HepG2 (cell line): ENCODE results near the gene ZFP69. TPM values are rescaled to one million over a fixed set of nuclear protein-coding genes. Genes with fewer than 3 reads are reported as not detected.

Source experiments
- GATAD1 ChIP-seq: IDR thresholded peaks from 2 replicates; pipeline ENCODE4 v1.6.1; 2016; ENCODE audit warnings: missing genetic modification reagents, missing compliant biosample characterization
- HNF1A ChIP-seq, 2 experiments: sonication (generic) in 1 of 2; formaldehyde crosslinking in 1 of 2; IDR thresholded peaks; 2 replicates each; pipeline versions ENCODE4 v1.4.0 to v1.6.1; 2016 to 2020; ENCODE audit warnings: borderline replicate concordance in 1 of 2, low read depth in 1 of 2, mild to moderate bottlenecking in 1 of 2, missing genetic modification reagents in 1 of 2
- HNRNPH1 ChIP-seq: fragments of 200-400 bp; formaldehyde crosslinking; optimal IDR thresholded peaks from 2 replicates; pipeline ENCODE3; 2017; ENCODE audit warnings: mild to moderate bottlenecking, low read depth, low read length
- IKZF5 ChIP-seq: IDR thresholded peaks from 2 replicates; pipeline ENCODE4 v1.6.1; 2018; ENCODE audit warnings: missing genetic modification reagents, mild to moderate bottlenecking, missing compliant biosample characterization
- MIXL1 ChIP-seq: IDR thresholded peaks from 2 replicates; pipeline ENCODE4 v1.6.1; 2016
- TEAD3 ChIP-seq: optimal IDR thresholded peaks from 2 replicates; pipeline ENCODE3; 2016; ENCODE audit warnings: borderline replicate concordance
- YEATS2 ChIP-seq: sonication (generic); formaldehyde crosslinking; IDR thresholded peaks from 2 replicates; pipeline ENCODE4 v1.4.0; 2020; ENCODE audit warnings: missing genetic modification reagents, borderline replicate concordance
- ZBED4 ChIP-seq: sonication (generic); formaldehyde crosslinking; IDR thresholded peaks from 2 replicates; pipeline ENCODE4 v1.4.0; 2020; ENCODE audit warnings: missing genetic modification reagents, borderline replicate concordance
- ZNF10 ChIP-seq: sonication (generic); formaldehyde crosslinking; IDR thresholded peaks from 2 replicates; pipeline ENCODE4 v1.4.0; 2020; ENCODE audit warnings: mild to moderate bottlenecking, low read depth, missing genetic modification reagents, borderline replicate concordance
- ZNF354B ChIP-seq: sonication (generic); formaldehyde crosslinking; IDR thresholded peaks from 2 replicates; pipeline ENCODE4 v1.8.0; 2022; ENCODE audit warnings: mild to moderate bottlenecking, missing genetic modification reagents
- polyA plus RNA-seq, 8 experiments: library from polyadenylated mRNA; depleted of rRNA in 3 of 8; stranded (reverse) in 7 of 8; unstranded in 1 of 8; fragments of >200 nt; fragmentation: Illumina TruSeq in 4 of 8; extraction: Trizol in 4 of 8; gene quantifications; 2 replicates each; pipeline versions ENCODE4 v1.2.1 to v1.2.3, GENCODE V29; 2011 to 2016; ENCODE audit warnings: low read depth in 4 of 8, missing spikeins in 1 of 8, mixed read lengths in 1 of 8; ENCODE audit not compliant: insufficient read depth in 1 of 8
- total RNA-seq, 5 experiments: library from RNA; depleted of rRNA; stranded (reverse); fragments of >200 nt; fragmentation: Illumina TruSeq; extraction: Trizol; gene quantifications; 2 replicates each; pipeline ENCODE4 v1.2.3, GENCODE V29; 2016; ENCODE audit warnings: low read depth in 1 of 5
- TF ChIP-seq, protein P1 (sequence below): sonication (generic); formaldehyde crosslinking; IDR thresholded peaks from 2 replicates; pipeline ENCODE4 v1.4.0; 2020; ENCODE audit warnings: mild to moderate bottlenecking, missing genetic modification reagents
- TF ChIP-seq, protein P2 (sequence below): sonication (generic); formaldehyde crosslinking; IDR thresholded peaks from 2 replicates; pipeline ENCODE4 v1.8.0; 2022; ENCODE audit warnings: mild to moderate bottlenecking, missing genetic modification reagents, borderline replicate concordance
- TF ChIP-seq, protein P3 (sequence below): sonication (generic); formaldehyde crosslinking; IDR thresholded peaks from 2 replicates; pipeline ENCODE4 v1.5.1; 2020; ENCODE audit warnings: mild to moderate bottlenecking, missing genetic modification reagents

ZFP69 gene
- total and polyA plus RNA-seq, 2 of the 13 experiments (the other 11 are each of a cell fraction or from before 2014, with no cell fraction given), result 2.6 to 5.6 TPM

DNA sequence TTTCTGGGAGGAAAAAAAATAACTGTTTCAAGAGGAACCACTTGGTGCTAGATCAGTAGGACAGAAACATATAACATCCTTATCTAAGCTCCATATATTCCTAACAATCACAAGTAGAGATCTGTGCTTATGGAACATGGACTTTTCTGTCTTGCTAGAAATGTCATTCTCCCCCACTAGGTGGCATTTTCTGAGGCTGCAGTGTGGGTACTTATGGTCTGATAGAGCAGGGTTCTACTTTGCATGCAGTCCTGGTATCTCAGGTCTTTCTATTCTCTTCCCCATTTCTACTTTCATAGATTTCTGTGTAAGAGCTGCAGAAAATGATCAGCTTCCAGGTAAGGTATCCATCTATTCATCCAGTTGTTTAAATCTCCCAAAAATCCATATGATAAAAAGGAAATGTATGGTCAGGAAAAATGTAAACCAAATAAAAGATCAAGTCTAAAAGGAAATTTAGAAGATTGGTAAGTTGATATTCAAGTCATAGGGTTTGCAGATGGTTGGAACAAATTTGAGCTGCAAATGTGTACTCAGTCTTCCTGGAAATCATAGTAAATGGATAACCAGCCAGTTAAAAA lies 55.8 kb downstream of the ZFP69 start (continued):
- TF ChIP-seq HNF1A (IDR thresholded peaks at IDR 0.05; ENCODE audit: low read depth), result 0 out of 2 replicates have a peak, but pooled peaks have one; percentile 38
- peak; percentile 38; the same call in 1 of the 2 replicates for TF ChIP-seq HNF1A (CRISPR knock-in tag; IDR thresholded peaks at IDR 0.05; ENCODE audit: borderline replicate concordance)
- TF ChIP-seq, protein P1, sequence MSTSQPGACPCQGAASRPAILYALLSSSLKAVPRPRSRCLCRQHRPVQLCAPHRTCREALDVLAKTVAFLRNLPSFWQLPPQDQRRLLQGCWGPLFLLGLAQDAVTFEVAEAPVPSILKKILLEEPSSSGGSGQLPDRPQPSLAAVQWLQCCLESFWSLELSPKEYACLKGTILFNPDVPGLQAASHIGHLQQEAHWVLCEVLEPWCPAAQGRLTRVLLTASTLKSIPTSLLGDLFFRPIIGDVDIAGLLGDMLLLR (CRISPR knock-in tag), result no peak
- TF ChIP-seq ZNF10 (CRISPR knock-in tag), result no peak
- TF ChIP-seq ZBED4, result no peak
- no peak for TF ChIP-seq IKZF5 (CRISPR knock-in tag)
- TF ChIP-seq, protein P2, sequence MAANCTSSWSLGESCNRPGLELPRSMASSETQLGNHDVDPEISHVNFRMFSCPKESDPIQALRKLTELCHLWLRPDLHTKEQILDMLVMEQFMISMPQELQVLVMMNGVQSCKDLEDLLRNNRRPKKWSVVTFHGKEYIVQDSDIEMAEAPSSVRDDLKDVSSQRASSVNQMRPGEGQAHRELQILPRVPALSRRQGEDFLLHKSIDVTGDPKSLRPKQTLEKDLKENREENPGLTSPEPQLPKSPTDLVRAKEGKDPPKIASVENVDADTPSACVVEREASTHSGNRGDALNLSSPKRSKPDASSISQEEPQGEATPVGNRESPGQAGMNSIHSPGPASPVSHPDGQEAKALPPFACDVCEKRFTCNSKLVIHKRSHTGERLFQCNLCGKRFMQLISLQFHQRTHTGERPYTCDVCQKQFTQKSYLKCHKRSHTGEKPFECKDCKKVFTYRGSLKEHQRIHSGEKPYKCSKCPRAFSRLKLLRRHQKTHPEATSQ (CRISPR knock-in tag), result 0 out of 2 replicates have a peak, but pooled peaks have one; percentile 18
- TF ChIP-seq ZNF354B (CRISPR knock-in tag), result no peak
- 0 out of 2 replicates have a peak, but pooled peaks have one; percentile 36 for TF ChIP-seq GATAD1 (CRISPR knock-in tag)
- TF ChIP-seq TEAD3 (CRISPR knock-in tag), result peak; percentile 52
- TF ChIP-seq, protein P3, sequence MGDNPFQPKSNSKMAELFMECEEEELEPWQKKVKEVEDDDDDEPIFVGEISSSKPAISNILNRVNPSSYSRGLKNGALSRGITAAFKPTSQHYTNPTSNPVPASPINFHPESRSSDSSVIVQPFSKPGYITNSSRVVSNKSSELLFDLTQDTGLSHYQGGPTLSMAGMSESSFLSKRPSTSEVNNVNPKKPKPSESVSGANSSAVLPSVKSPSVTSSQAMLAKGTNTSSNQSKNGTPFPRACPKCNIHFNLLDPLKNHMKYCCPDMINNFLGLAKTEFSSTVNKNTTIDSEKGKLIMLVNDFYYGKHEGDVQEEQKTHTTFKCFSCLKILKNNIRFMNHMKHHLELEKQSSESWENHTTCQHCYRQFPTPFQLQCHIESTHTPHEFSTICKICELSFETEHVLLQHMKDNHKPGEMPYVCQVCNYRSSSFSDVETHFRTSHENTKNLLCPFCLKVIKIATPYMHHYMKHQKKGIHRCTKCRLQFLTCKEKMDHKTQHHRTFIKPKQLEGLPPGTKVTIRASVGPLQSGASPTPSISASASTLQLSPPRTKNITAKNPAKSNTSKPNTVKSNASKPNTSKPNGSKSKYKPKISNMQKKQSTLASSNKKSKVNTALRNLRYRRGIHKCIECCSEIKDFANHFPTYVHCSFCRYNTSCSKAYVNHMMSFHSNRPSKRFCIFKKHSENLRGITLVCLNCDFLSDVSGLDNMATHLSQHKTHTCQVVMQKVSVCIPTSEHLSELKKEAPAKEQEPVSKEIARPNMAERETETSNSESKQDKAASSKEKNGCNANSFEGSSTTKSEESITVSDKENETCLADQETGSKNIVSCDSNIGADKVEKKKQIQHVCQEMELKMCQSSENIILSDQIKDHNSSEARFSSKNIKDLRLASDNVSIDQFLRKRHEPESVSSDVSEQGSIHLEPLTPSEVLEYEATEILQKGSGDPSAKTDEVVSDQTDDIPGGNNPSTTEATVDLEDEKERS (CRISPR knock-in tag), result no peak
- no peak for TF ChIP-seq HNRNPH1
- no peak for TF ChIP-seq YEATS2
- TF ChIP-seq MIXL1, result 0 out of 2 replicates have a peak, but pooled peaks have one; percentile 10
